Suprapubic skin (tissue), 4 donors: Measurements from ENCODE around the gene CDC42EP2. TPM values are rescaled to one million over a fixed set of nuclear protein-coding genes. Genes with fewer than 3 reads are reported as not detected.

ENCODE experiments used
- DNase-seq, 2 donors: peaks; one replicate each; pipeline ENCODE4 v3.0.0-alpha.2; 2019; ENCODE audit warnings: low spot score in 2 of 2
- H3K27ac ChIP-seq: fragments of 200-600 bp; sonication (generic); one replicate; pipeline ENCODE4 v1.5.1; 2019
- H3K27me3 ChIP-seq: fragments of 200-600 bp; sonication (generic); one replicate; pipeline ENCODE4 v1.5.1; 2019
- H3K36me3 ChIP-seq: fragments of 200-600 bp; sonication (generic); one replicate; pipeline ENCODE4 v1.5.1; 2019
- H3K4me1 ChIP-seq: fragments of 200-600 bp; sonication (generic); one replicate; pipeline ENCODE4 v1.5.1; 2019
- H3K4me3 ChIP-seq: fragments of 200-600 bp; sonication (generic); one replicate; pipeline ENCODE4 v1.5.1; 2019; ENCODE audit warnings: mild to moderate bottlenecking
- H3K9me3 ChIP-seq: fragments of 200-600 bp; sonication (generic); one replicate; pipeline ENCODE4 v1.5.1; 2019
- EP300 ChIP-seq: sonication (generic); formaldehyde crosslinking; IDR thresholded peaks from one replicate; pipeline ENCODE4 v1.6.1; 2017; ENCODE audit warnings: antibody characterized with exemption
- POLR2A ChIP-seq, 2 donors: fragments of 450-650 bp; IDR thresholded peaks; one replicate each; pipeline ENCODE4 v1.6.1; 2017; ENCODE audit warnings: antibody characterized with exemption in 2 of 2, mild to moderate bottlenecking in 2 of 2, moderate library complexity in 2 of 2
- POLR2AphosphoS5 ChIP-seq, 3 donors: sonication (generic); formaldehyde crosslinking; IDR thresholded peaks; one replicate each; pipeline ENCODE4 v1.6.1; 2017; ENCODE audit warnings: antibody characterized with exemption in 3 of 3
- WGBS: methylation state at CpG from one replicate; pipeline ENCODE4 v1.1.5; 2018; 5-methylcytosine and 5-hydroxymethylcytosine counted together
- total RNA-seq, 4 donors: library from RNA; depleted of rRNA; stranded (reverse); fragments of >200 nt; gene quantifications; one replicate each; pipeline ENCODE4 v1.1.0, GENCODE V29; 2016
- TF ChIP-seq, protein P1 (sequence below), 2 donors: fragments of 200-600 bp in 1 of 2; fragments of 450-650 bp in 1 of 2; sonication (generic) in 1 of 2; IDR thresholded peaks; one replicate each; pipeline ENCODE4 v1.5.1; 2016 to 2019; ENCODE audit warnings: antibody characterized with exemption in 2 of 2, mild to moderate bottlenecking in 1 of 2, moderate library complexity in 1 of 2

CDC42EP2 gene
- total RNA-seq, 4 donors from 2014 or later = 1.9 to 8.3 (median 5.7) TPM

DNA sequence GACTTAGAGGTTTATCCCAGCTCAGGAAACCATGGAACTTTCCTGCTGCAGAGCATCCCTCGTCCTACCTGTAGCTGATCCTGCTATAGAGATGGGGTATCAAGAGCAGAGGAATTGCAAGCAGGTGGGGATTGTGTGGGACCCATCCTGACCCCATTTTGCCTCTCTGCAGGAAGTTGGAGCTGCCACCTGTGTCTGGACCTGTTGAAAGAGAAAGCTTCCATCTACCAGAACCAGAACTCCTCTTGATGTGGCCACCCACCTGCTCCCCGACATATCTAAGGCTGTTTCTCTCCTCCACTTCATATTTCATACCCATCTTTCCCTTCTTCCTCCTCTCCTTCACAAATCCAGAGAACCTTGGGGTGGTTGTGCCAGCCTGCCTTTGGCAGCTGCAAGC is 36.8 kb downstream of the CDC42EP2 start:
- peaks cover 61% of the 10 kb centered on the region for H3K36me3 ChIP-seq
- H3K27me3 ChIP-seq = peaks cover 2% of the 10 kb centered on the region
- DNase-seq = no peak
- H3K4me3 ChIP-seq = no peak overlapping the region
- no peaks in the 10 kb centered on the region for H3K9me3 ChIP-seq
- H3K27ac ChIP-seq = no peak overlapping the region
- 89% methylated on average over 2 of the region's 2 CpGs for WGBS
- TF ChIP-seq, protein P1, sequence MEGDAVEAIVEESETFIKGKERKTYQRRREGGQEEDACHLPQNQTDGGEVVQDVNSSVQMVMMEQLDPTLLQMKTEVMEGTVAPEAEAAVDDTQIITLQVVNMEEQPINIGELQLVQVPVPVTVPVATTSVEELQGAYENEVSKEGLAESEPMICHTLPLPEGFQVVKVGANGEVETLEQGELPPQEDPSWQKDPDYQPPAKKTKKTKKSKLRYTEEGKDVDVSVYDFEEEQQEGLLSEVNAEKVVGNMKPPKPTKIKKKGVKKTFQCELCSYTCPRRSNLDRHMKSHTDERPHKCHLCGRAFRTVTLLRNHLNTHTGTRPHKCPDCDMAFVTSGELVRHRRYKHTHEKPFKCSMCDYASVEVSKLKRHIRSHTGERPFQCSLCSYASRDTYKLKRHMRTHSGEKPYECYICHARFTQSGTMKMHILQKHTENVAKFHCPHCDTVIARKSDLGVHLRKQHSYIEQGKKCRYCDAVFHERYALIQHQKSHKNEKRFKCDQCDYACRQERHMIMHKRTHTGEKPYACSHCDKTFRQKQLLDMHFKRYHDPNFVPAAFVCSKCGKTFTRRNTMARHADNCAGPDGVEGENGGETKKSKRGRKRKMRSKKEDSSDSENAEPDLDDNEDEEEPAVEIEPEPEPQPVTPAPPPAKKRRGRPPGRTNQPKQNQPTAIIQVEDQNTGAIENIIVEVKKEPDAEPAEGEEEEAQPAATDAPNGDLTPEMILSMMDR (IDR thresholded peaks at IDR 0.05) = no peak
- TF ChIP-seq EP300 (no peak), POLR2AphosphoS5 (IDR thresholded peaks at IDR 0.05) (no peak)
- peaks cover 24% of the 10 kb centered on the region for H3K4me1 ChIP-seq

DNA sequence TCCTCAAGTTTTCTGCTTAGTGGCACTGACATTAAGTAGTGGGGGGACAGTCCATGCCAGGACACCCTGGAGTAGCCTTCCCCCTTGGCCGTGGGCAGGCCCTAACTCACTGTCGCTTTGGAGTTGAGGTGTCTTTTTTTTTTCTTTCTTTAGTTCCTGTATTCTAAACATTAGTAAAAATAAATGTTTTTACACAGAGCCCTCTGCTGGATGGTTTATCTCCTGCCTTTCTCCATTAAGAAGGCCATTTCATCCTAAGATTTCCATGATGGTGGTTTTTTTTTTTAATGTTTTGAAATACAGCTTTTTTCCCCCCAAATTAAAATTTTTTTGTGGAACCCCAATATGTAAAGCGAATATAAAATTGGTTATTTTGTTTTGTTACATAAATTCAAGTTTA is 38.1 kb downstream of the CDC42EP2 start:
- WGBS = 70% methylated on average over 3 of the region's 3 CpGs
- TF ChIP-seq EP300 = no peak
- no peak for TF ChIP-seq POLR2AphosphoS5 (IDR thresholded peaks at IDR 0.05)
- TF ChIP-seq, protein P1 (IDR thresholded peaks at IDR 0.05) = no peak
- no peak for TF ChIP-seq POLR2A (IDR thresholded peaks at IDR 0.05)
- no peak for DNase-seq

GRCh38 chr11:65353376-65353775 is 38.7 kb downstream of the CDC42EP2 start:
- Histone ChIP-seq H3K4me3 (no peak overlapping the region), H3K27ac (no peak overlapping the region), H3K9me3 (no peaks in the 10 kb centered on the region), H3K36me3 (peaks cover 42% of the 10 kb centered on the region), H3K4me1 (peaks cover 24% of the 10 kb centered on the region), H3K27me3 (peaks cover 8% of the 10 kb centered on the region)
- no peak for TF ChIP-seq POLR2AphosphoS5 (IDR thresholded peaks at IDR 0.05)
- WGBS = 84% methylated on average over 7 of the region's 7 CpGs
- DNase-seq = no peak

More for the DNA sequence above, 38.1 kb downstream of the CDC42EP2 start:
- no peak overlapping the region for H3K27ac ChIP-seq
- no peak overlapping the region for H3K4me3 ChIP-seq
- H3K4me1 ChIP-seq = peaks cover 24% of the 10 kb centered on the region
- peaks cover 8% of the 10 kb centered on the region for H3K27me3 ChIP-seq
- no peaks in the 10 kb centered on the region for H3K9me3 ChIP-seq
- peaks cover 48% of the 10 kb centered on the region for H3K36me3 ChIP-seq

DNA sequence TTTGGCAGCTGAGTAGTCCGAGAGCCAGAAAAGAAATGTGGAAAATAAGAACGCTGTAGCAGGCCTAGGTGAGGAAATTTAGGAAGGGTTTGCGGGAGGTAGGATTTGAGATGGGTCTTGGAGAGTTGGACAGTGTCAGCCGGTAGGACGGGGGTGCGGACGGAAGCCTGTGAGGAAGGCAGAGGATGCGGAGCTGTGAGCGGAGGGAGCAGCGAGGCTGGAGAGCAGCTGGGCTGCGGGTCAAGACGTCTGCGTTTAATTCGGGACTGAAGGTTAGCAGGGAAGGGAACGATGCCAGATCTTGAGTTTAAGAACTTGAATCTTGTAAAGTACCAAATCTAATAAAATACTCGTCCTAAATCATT is 39.2 kb downstream of the CDC42EP2 start:
- Histone ChIP-seq H3K4me3 (peak overlapping the region; percentile 80), H3K27me3 (peaks cover 8% of the 10 kb centered on the region), H3K9me3 (no peaks in the 10 kb centered on the region), H3K27ac (peak overlapping the region; percentile 43), H3K4me1 (peaks cover 24% of the 10 kb centered on the region), H3K36me3 (peaks cover 37% of the 10 kb centered on the region)
- WGBS = 28% methylated on average over 16 of the region's 16 CpGs
- DNase-seq = no peak
- no peak for TF ChIP-seq POLR2AphosphoS5 (IDR thresholded peaks at IDR 0.05)
- TF ChIP-seq, protein P1 (IDR thresholded peaks at IDR 0.05) = no peak
- TF ChIP-seq POLR2A (IDR thresholded peaks at IDR 0.05) = no peak
- TF ChIP-seq EP300 = no peak

GRCh38 chr11:65354265-65355012 is 39.8 kb downstream of the CDC42EP2 start, which contains the start of gene TIGD3:
Gene TIGD3, plus strand, starts transcription at chr11:65354751. Its CDS starts 1,058 bp downstream, at chr11:65355809.
- 2% methylated on average over 23 of the region's 79 CpGs for WGBS
- peaks cover 24% of the 10 kb centered on the region for H3K4me1 ChIP-seq
- peaks cover 8% of the 10 kb centered on the region for H3K27me3 ChIP-seq
- peaks cover 31% of the 10 kb centered on the region for H3K36me3 ChIP-seq
- no peaks in the 10 kb centered on the region for H3K9me3 ChIP-seq
- peak in 1 of 3 donors; percentile 62 for TF ChIP-seq POLR2AphosphoS5 (IDR thresholded peaks at IDR 0.05)
- TF ChIP-seq, protein P1 (IDR thresholded peaks at IDR 0.05) = no peak
- no peak for TF ChIP-seq EP300
- peak in 1 of 2 donors; percentile 26 for TF ChIP-seq POLR2A (IDR thresholded peaks at IDR 0.05)
- H3K27ac ChIP-seq = peak within 1 kb of the TSS; percentile 43
- peak; percentile 98 for DNase-seq
- peak within 1 kb of the TSS; percentile 80 for H3K4me3 ChIP-seq
